Activated CD8-positive, alpha-beta T cell treated with anti-CD3 and anti-CD28 coated beads, Interleukin-2, amount 10 ng/mL, durations not matched to agents 7 days and 5 days (primary cell): ENCODE results near the gene ITPK1. TPM values are rescaled to one million over a fixed set of nuclear protein-coding genes. Genes with fewer than 3 reads are reported as not detected.
"Not testable (repeated sequence)": the region's sequence is repeated elsewhere in the genome, so short reads cannot be mapped to it uniquely, and the experiment has no call there.

Experiments
- ATAC-seq: fragments of 150-1000 bp; cut with Tn5 transposase; one replicate; pipeline ENCODE4 v1.10.0; 2021; ENCODE audit warnings: moderate library complexity
- CTCF ChIA-PET: fragments of 350-600 bp; sonication (Branson Sonifier 250); formaldehyde crosslinking; loops from one replicate; lab custom pipeline; 2021; ENCODE audit warnings: antibody characterized with exemption; lab: Charles Lee
- POLR2A ChIA-PET: fragments of 350-600 bp; sonication (Branson Sonifier 250); formaldehyde crosslinking; loops from one replicate; lab custom pipeline; 2021; ENCODE audit warnings: antibody characterized with exemption; lab: Charles Lee
- DNase-seq: peaks from one replicate; pipeline ENCODE4 v3.0.0-alpha.2; 2020
- H3K27ac Mint-ChIP-seq: one replicate; pipeline ENCODE4 v1.8.0; 2021; ENCODE audit warnings: mild to moderate bottlenecking, mixed read lengths
- H3K27me3 Mint-ChIP-seq: one replicate; pipeline ENCODE4 v1.8.0; 2021; ENCODE audit warnings: low read depth, mixed read lengths
- H3K36me3 Mint-ChIP-seq: one replicate; pipeline ENCODE4 v1.8.0; 2021; ENCODE audit warnings: low read depth, mixed read lengths
- H3K4me1 Mint-ChIP-seq: one replicate; pipeline ENCODE4 v1.8.0; 2021; ENCODE audit warnings: low read depth, mixed read lengths
- H3K4me3 Mint-ChIP-seq: one replicate; pipeline ENCODE4 v1.8.0; 2021; ENCODE audit warnings: mild to moderate bottlenecking, mixed read lengths
- H3K9me3 Mint-ChIP-seq: one replicate; pipeline ENCODE4 v1.8.0; 2022; ENCODE audit warnings: mixed read lengths; ENCODE audit not compliant: insufficient read depth
- total RNA-seq, 2 experiments: library from RNA; stranded (reverse); gene quantifications; one replicate each; pipeline ENCODE4 v1.2.3, GENCODE V29; 2021

ITPK1 gene
- total RNA-seq, 2 experiments from 2014 or later = 103 to 107 TPM

- H3K27me3 Mint-ChIP-seq, H3K27ac Mint-ChIP-seq, DNase-seq, POLR2A ChIA-PET, H3K4me3 Mint-ChIP-seq, ATAC-seq, H3K9me3 Mint-ChIP-seq: not testable (repeated sequence)
- Mint-ChIP-seq H3K4me1 (peaks cover 62% of the 10 kb centered on the region), H3K36me3 (peaks cover 18% of the 10 kb centered on the region)
- CTCF ChIA-PET = interaction anchor here (1.4 to 4.4 kb wide), 4 partner anchors 9 to 156 kb away, joined by 5 to 145 read pairs (median 60); no protein-coding TSS in a partner anchor
These were observed 4.2 kb downstream of the ITPK1 start for GRCh38 chr14:93111541-93111940.

- ATAC-seq (no peak), DNase-seq (no peak)
- CTCF ChIA-PET = no interaction called here
- POLR2A ChIA-PET = no interaction called here
- Mint-ChIP-seq H3K4me3 (no peak overlapping the region), H3K9me3 (no peaks in the 10 kb centered on the region), H3K4me1 (peaks cover 65% of the 10 kb centered on the region), H3K27ac (no peak overlapping the region), H3K36me3 (peaks cover 19% of the 10 kb centered on the region), H3K27me3 (no peaks in the 10 kb centered on the region)
These were observed 4.8 kb downstream of the ITPK1 start for GRCh38 chr14:93110856-93111419.

- CTCF ChIA-PET = interaction anchor here (1.1 kb wide), 1 partner anchor 158 kb away, joined by 3 read pairs; no protein-coding TSS in a partner anchor
- H3K9me3 Mint-ChIP-seq = no peaks in the 10 kb centered on the region
- no peaks in the 10 kb centered on the region for H3K27me3 Mint-ChIP-seq
- no peak overlapping the region for H3K4me3 Mint-ChIP-seq
- POLR2A ChIA-PET = no interaction called here
- H3K36me3 Mint-ChIP-seq = peaks cover 17% of the 10 kb centered on the region
- DNase-seq (no peak), ATAC-seq (no peak)
- peaks cover 74% of the 10 kb centered on the region for H3K4me1 Mint-ChIP-seq
- H3K27ac Mint-ChIP-seq = no peak overlapping the region
These were observed 5.9 kb downstream of the ITPK1 start for GRCh38 chr14:93109572-93110481.

- peaks cover 79% of the 10 kb centered on the region for H3K4me1 Mint-ChIP-seq
These were observed 7.6 kb downstream of the ITPK1 start for GRCh38 chr14:93108105-93108504.

GRCh38 chr14:93107453-93107852, 8.3 kb downstream of the ITPK1 start:
- H3K4me1 Mint-ChIP-seq = peaks cover 74% of the 10 kb centered on the region
- ChIA-PET POLR2A (no interaction called here), CTCF (interaction anchor here (1.2 to 3.5 kb wide), 3 partner anchors 9 to 47 kb away, joined by 4 to 11 read pairs (median 4); no protein-coding TSS in a partner anchor)
- ATAC-seq = no peak
- H3K36me3 Mint-ChIP-seq = peaks cover 15% of the 10 kb centered on the region
- no peaks in the 10 kb centered on the region for H3K27me3 Mint-ChIP-seq
- H3K4me3 Mint-ChIP-seq = no peak overlapping the region
- DNase-seq = no peak
- no peaks in the 10 kb centered on the region for H3K9me3 Mint-ChIP-seq
- peak overlapping the region; percentile 79 for H3K27ac Mint-ChIP-seq

More at GRCh38 chr14:93108105-93108504, 7.6 kb downstream of the ITPK1 start:
- no peak for ATAC-seq
- CTCF ChIA-PET = interaction anchor here (1.2 to 3.5 kb wide), 3 partner anchors 8 to 48 kb away, joined by 4 to 11 read pairs (median 4); no protein-coding TSS in a partner anchor
- POLR2A ChIA-PET = no interaction called here
- no peak overlapping the region for H3K27ac Mint-ChIP-seq
- DNase-seq = no peak
- H3K9me3 Mint-ChIP-seq = no peaks in the 10 kb centered on the region
- H3K4me3 Mint-ChIP-seq = no peak overlapping the region
- H3K27me3 Mint-ChIP-seq = no peaks in the 10 kb centered on the region
- peaks cover 17% of the 10 kb centered on the region for H3K36me3 Mint-ChIP-seq

GRCh38 chr14:93106541-93107156, 9.1 kb downstream of the ITPK1 start:
- Mint-ChIP-seq H3K36me3 (peaks cover 15% of the 10 kb centered on the region), H3K27ac (peak overlapping the region; percentile 79), H3K27me3 (no peaks in the 10 kb centered on the region), H3K4me1 (peaks cover 76% of the 10 kb centered on the region), H3K9me3 (no peaks in the 10 kb centered on the region), H3K4me3 (no peak overlapping the region)
- CTCF ChIA-PET = interaction anchor here (1.6 to 8.2 kb wide), 3 partner anchors 7 to 47 kb away, joined by 4 to 145 read pairs (median 11); partner anchors contain the start of gene ITPK1
- no peak for DNase-seq
- ATAC-seq = no peak
- POLR2A ChIA-PET = no interaction called here

GRCh38 chr14:93105856-93106255, 9.9 kb downstream of the ITPK1 start:
- not testable (repeated sequence) for H3K4me3 Mint-ChIP-seq, H3K27me3 Mint-ChIP-seq, H3K9me3 Mint-ChIP-seq, H3K27ac Mint-ChIP-seq, DNase-seq, ATAC-seq
- ChIA-PET POLR2A (interaction anchor here (3.5 kb wide), 1 partner anchor 8 kb away, joined by 28 read pairs; the partner anchor contains the start of gene ITPK1), CTCF (interaction anchor here (3.5 to 8.2 kb wide), 2 partner anchors 8 to 11 kb away, joined by 11 to 145 read pairs; partner anchors contain the start of gene ITPK1)
- Mint-ChIP-seq H3K4me1 (peaks cover 75% of the 10 kb centered on the region), H3K36me3 (peaks cover 15% of the 10 kb centered on the region)

- CTCF ChIA-PET = interaction anchor here (1.1 to 8.2 kb wide), 3 partner anchors 8 to 153 kb away, joined by 3 to 145 read pairs (median 11); partner anchors contain the start of gene ITPK1
- Mint-ChIP-seq H3K36me3 (peaks cover 15% of the 10 kb centered on the region), H3K4me1 (peaks cover 72% of the 10 kb centered on the region), H3K27me3 (no peaks in the 10 kb centered on the region), H3K27ac (peak overlapping the region; percentile 92), H3K4me3 (no peak overlapping the region), H3K9me3 (no peaks in the 10 kb centered on the region)
- POLR2A ChIA-PET = interaction anchor here (3.5 kb wide), 1 partner anchor 9 kb away, joined by 28 read pairs; the partner anchor contains the start of gene ITPK1
- DNase-seq = no peak
- ATAC-seq = no peak
These were observed 10.4 kb downstream of the ITPK1 start for GRCh38 chr14:93105362-93105761.

GRCh38 chr14:93104961-93105360, 10.8 kb downstream of the ITPK1 start:
- no peak overlapping the region for H3K4me3 Mint-ChIP-seq
- peak overlapping the region; percentile 92 for H3K27ac Mint-ChIP-seq
- peaks cover 13% of the 10 kb centered on the region for H3K36me3 Mint-ChIP-seq
- no peaks in the 10 kb centered on the region for H3K9me3 Mint-ChIP-seq
- H3K27me3 Mint-ChIP-seq = no peaks in the 10 kb centered on the region
- peaks cover 72% of the 10 kb centered on the region for H3K4me1 Mint-ChIP-seq
- POLR2A ChIA-PET = interaction anchor here (0.6 to 3.5 kb wide), 2 partner anchors 9 to 80 kb away, joined by 3 to 28 read pairs; partner anchors contain the start of genes ITPK1 and LYSET
- ATAC-seq (no peak), DNase-seq (no peak)
- CTCF ChIA-PET = interaction anchor here (1.1 to 8.2 kb wide), 3 partner anchors 9 to 153 kb away, joined by 3 to 145 read pairs (median 11); partner anchors contain the start of gene ITPK1

GRCh38 chr14:93103392-93104080, 12.2 kb downstream of the ITPK1 start:
- no peaks in the 10 kb centered on the region for H3K27me3 Mint-ChIP-seq
- ATAC-seq (peak; percentile 98), DNase-seq (peak; percentile 92)
- peak overlapping the region; percentile 73 for H3K4me3 Mint-ChIP-seq
- H3K36me3 Mint-ChIP-seq = peaks cover 7% of the 10 kb centered on the region
- no peaks in the 10 kb centered on the region for H3K9me3 Mint-ChIP-seq
- ChIA-PET CTCF (interaction anchor here (0.8 to 8.2 kb wide), 3 partner anchors 10 to 37 kb away, joined by 3 to 145 read pairs (median 4); partner anchors contain the start of gene ITPK1), POLR2A (interaction anchor here (0.6 to 3.5 kb wide), 9 partner anchors 11 to 81 kb away, joined by 3 to 28 read pairs (median 3); partner anchors contain the start of genes ITPK1 and MOAP1)
- H3K4me1 Mint-ChIP-seq = peaks cover 70% of the 10 kb centered on the region
- peak overlapping the region; percentile 92 for H3K27ac Mint-ChIP-seq
